HG03432 (cell line): ENCODE data around the gene FRMPD4.

Source experiments
- ATAC-seq: cut with Tn5 transposase; IDR thresholded peaks from one replicate; pipeline ENCODE4 v1.9.1; 2021; ENCODE audit warnings: mild to moderate bottlenecking, moderate library complexity; ENCODE audit not compliant: unreplicated experiment

Gene FRMPD4

DNA sequence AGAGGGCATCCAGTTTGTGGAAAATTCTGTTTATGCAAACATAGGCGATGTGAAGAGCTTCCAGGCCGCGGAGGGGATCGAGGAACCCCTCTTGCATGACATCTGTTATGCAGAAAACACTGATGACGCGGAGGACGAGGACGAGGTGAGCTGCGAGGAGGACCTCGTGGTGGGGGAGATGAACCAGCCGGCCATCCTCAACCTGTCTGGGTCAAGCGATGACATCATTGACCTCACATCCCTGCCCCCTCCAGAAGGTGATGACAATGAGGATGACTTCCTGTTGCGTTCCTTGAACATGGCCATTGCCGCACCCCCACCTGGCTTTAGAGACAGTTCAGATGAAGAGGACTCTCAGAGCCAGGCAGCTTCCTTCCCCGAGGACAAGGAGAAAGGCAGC, 578.3 kb downstream of the FRMPD4 start:
- ATAC-seq: no peak

DNA sequence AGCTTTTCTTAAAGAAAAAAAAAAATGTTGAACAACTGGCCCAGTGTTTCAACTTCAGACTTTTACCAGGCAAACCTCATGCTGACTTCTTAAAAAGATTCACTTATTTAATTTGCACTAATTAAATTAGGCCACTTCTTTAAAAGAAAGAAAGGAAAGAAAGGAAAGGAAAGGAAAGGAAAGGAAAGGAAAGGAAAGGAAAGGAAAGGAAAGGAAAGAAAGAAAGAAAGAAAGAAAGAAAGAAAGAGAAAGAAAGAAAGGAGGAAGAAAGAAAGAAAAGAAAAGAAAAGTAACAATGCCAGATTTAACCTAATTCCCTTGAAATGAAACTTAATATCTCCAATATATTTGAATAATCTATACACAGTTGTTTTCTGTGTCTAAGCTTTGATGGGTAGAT, 581.6 kb downstream of the FRMPD4 start:
- ATAC-seq: no peak

DNA sequence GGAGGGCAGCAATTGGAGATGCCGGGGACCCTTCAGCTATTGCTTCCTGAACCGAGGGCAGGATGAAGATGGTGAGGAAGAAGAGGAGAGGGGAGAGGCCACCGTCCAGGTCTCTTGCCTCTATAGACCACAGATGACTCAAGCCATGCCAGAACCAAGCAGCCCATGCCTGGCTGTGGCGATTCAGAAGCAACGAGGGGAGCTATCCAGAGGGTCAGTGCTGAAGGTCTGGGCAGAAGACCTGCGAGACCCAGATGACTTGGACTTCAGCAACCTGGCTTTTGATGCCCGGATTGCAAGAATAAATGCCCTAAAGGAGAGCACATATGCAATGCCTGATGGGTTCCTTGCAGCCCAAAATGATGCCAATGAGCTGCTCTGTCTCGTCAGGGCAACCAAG, 582.8 kb downstream of the FRMPD4 start:
- ATAC-seq: no peak

DNA sequence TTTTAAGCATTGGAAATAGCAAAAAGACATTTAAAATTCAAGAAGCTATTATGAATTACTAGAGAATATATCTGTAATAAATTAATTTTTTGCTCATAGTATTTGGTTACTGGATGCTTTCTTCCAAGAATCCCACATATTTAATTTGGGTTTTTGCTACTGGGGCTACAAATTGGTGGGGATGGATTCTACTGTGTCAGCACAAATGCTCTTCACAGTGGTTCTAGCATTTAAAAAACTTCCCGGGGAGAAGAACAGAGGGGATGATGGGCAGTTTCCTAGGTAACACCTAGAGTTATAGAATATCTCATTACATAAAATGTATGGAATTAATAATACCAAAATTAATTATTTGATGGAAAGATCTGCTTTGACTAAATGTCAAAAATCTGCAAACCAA, 584.0 kb downstream of the FRMPD4 start:
- ATAC-seq: no peak

DNA sequence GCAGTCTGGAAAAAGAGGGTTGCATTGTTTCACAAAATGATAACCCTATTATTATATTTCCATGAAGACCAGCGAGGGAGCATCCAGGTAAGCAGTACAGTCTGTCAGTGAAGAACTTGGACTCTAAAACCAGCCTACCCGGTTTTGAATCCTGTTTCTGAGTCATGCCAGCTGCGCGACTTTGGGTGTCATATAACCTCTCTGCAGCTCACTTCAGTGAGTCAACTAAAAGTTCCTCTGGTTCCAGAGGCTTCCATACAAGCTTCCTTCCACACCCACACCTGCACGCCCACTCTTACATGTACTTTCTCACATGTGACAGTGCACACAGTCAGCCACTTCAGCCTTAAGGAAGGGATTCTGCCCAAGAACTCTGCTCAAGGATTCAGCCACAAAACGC, 603.1 kb downstream of the FRMPD4 start:
- no peak for ATAC-seq

DNA sequence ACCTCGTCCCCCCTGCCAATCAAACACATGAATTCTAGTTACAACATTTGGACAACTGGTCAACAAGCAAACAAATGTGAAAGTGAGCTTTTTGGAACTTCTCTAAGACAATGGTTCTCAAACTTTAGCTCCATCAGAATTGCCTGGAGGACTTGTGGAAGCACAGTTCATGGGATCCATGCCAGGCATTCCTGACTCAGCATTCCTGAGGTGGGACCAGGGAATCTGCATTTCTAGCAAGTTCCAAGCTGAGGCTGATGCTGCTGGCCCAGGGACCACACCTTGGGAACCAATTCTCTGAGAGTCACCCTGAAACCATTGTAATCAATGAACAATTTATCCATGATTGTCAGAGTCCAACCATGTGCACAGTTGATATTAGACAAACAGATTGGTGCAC, 609.2 kb downstream of the FRMPD4 start:
- no peak for ATAC-seq

DNA sequence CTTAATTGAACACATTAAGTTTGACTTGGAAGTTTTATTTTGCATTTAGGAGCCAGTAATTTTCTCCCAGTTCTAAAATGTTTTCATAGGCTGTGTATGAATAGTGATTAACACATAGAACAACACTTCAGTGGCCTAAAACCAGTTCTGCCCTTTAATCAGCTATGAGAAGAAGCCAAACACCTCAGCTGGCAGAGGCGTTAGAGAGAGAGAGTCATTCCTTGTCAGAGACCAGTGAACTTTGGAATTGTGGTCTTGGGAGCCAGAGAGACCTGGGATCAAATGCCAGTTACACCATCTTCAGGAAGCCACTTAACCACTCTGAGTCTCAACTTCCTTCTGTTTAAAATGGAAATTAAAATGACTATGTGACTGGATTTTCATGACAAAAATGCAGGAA, 613.6 kb downstream of the FRMPD4 start:
- no peak for ATAC-seq

DNA sequence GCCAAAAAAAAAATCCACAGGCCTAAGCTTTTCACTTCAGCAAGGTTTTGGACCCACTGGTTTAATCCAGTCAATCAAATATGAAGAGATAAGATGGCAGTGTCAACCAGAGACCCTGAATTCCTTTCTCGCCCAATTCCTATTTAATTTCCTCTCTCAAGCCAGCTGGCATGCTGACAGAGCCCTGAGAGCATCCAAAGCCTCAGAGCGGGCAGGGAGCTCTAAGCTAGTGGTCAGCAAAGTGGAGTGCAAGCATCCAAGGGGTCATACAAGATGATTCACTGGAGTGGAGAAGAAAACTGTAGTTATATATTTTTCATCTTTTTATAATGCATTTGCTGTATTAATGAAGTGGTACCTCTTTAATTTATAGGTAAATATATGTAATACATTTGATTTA, 615.1 kb downstream of the FRMPD4 start:
- ATAC-seq: no peak

DNA sequence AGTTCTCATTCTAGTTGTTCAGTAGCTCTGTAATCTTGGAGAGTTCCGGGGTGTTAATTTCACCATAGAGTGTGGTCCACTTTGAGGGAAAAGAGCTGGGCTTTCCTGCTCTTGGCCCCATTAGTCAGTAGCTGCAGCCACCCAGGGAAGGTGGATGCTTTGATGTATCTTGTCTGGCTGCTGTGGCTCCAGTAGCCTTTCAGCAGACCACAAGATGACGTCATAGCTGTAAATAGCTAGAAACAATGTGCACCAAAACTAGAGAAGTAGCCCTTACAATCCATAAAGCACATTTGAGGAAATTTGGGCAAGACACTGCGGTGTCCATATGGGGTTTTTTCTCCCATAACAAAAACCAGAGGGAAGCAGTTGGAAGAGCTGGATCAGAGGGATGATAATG, 620.0 kb downstream of the FRMPD4 start:
- ATAC-seq: no peak

DNA sequence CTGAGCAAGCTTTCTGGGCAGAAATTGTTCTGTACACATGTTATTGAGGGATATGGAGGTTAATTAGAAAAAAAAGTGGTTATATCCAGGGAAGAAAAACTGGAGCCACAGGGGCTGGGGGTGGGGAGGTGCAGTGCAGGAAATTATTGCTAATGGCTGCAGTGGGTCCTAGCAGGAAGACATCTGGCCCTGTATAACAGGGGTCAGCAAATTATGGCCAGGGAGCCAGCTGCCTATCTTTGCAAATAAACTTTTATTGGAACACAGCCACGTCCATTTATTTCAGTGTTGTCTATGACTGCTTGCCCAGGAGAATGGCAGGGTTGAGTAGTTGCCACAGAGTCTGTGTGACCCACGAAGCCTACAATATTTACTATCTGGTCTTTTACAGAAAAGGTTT, 629.6 kb downstream of the FRMPD4 start:
- ATAC-seq: no peak

DNA sequence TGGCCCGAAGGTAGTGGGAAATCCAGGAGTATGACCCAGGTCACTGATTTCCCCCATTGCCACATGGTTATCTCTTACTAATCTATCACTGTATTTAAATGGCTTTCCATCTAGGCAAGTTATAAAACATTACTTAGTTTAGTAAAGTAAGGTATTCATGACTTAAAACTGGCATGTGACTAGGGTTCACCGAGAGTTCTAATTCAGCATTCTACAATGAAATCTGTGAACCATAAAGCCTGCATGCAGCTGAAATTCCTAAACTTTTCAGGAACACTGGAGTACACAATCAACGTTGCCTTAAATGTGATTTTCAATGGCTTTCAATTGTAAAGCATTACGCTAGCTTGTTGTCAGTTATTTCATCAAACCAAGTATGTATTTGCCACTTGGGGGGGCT, 630.2 kb downstream of the FRMPD4 start:
- no peak for ATAC-seq

DNA sequence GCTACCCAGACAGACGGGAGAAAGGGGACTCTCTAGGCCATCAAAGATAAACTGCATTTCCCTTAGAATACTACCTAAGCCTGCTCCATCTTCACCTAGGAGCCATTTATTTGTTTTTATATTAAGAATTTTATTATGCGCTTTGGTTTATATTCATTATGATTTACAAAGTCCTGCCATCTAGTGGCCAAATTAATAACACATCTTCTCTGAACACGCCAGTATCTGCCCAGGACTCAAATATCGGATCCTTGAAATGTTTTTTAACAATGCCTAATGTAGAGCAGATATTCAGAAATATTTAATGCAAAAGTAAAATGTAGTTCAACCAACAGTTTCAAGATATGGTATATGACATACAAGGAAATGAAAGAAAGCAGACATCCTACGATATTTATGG, 632.2 kb downstream of the FRMPD4 start:
- no peak for ATAC-seq

DNA sequence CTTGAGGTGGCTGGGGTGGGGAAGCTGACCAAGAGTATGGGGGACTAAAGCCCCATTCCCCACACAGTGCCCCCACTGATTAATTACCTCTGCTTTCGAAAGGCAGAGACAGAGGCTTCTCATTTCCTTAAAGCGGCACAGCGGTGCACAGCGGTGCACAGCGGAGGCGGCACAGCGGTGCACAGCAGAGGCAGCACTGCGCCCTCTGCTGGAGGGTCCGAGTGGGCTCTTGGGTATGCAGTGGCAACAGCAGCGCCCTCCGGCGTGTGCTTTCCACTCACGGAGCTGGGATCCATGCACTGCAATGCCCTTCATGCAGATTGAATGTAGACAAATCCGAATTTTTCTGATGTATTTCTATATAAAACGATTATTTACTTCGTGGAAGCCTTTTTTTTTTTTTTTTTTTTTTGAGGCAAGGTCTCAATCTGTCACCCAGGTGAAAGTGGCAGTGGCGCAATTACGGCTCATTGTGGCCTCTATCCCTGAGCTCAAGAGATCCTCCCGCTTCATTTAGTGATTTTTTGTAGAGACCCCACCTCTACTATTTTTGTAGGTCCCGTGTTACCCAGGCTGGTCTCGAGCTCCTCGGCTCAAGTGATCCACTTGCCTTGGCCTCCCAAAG, 633.3 kb downstream of the FRMPD4 start:
- peak; percentile 100 for ATAC-seq
